ENCODE results near the gene SEC24D.

The SEC24D gene

GRCh38 chr4:118839221-118839927, 3.4 kb upstream of the SEC24D start:
- Histone ChIP-seq H3K36me3 (ENCODE audit: insufficient read depth, low read length) (no peaks in the 10 kb centered on the region), H3K27me3 (ENCODE audit: insufficient read depth, low read length) (no peaks in the 10 kb centered on the region), H3F3A (ENCODE audit: insufficient read depth, low read length) (no peaks in the 10 kb centered on the region), H3K4me3 (ENCODE audit: low read depth, low read length, poor library complexity, severe bottlenecking) (no peak overlapping the region), H3K9me3 (ENCODE audit: low read length) (no peaks in the 10 kb centered on the region), H3K9ac (ENCODE audit: low read length) (no peak overlapping the region), H3K27ac (ENCODE audit: low read depth, low read length, poor library complexity, severe bottlenecking) (no peak overlapping the region), H3K4me1 (ENCODE audit: insufficient read depth, low read length, severe bottlenecking) (peaks cover 16% of the 10 kb centered on the region), H4K20me1 (ENCODE audit: insufficient read depth, low read length) (no peaks in the 10 kb centered on the region), H2AFZ (ENCODE audit: low read length) (no peak overlapping the region), H3K9me2 (ENCODE audit: low read depth, low read length) (no peaks in the 10 kb centered on the region), H3K79me2 (ENCODE audit: insufficient read depth, low read length) (no peaks in the 10 kb centered on the region), H3K4me2 (ENCODE audit: low read length) (no peak overlapping the region)
- TF ChIP-seq CTCF (IDR thresholded peaks at IDR 0.05; ENCODE audit: low read length) (no peak), EZH2 (IDR thresholded peaks at IDR 0.05; ENCODE audit: borderline replicate concordance, low read length) (no peak)

DNA sequence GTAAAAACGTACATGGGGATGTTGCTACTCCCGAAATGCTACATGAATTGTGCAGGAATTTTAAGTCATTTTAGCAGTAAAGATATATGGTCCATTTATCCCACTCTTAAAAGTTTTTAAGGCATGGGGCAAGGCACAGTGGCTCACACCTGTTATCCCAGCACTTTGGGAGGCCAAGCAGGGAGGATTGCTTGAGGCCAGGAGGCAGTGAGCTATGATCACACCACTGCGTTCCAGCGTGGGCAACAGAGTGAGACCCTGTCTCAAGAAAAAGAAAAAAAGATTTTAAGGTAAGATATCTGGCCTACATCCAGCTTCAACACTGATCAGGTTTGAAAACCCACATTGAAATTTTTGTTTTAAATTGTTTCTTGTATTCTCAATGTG, 1.2 kb upstream of the SEC24D start:
- no peak overlapping the region for H3K4me2 ChIP-seq (ENCODE audit: low read length)
- no peaks in the 10 kb centered on the region for H3K79me2 ChIP-seq (ENCODE audit: insufficient read depth, low read length)
- no peaks in the 10 kb centered on the region for H3F3A ChIP-seq (ENCODE audit: insufficient read depth, low read length)
- peaks cover 23% of the 10 kb centered on the region for H3K4me1 ChIP-seq (ENCODE audit: insufficient read depth, low read length, severe bottlenecking)
- H3K9ac ChIP-seq (ENCODE audit: low read length): no peak overlapping the region
- H3K9me2 ChIP-seq (ENCODE audit: low read depth, low read length): no peaks in the 10 kb centered on the region
- no peak overlapping the region for H2AFZ ChIP-seq (ENCODE audit: low read length)
- H3K27ac ChIP-seq (ENCODE audit: low read depth, low read length, poor library complexity, severe bottlenecking): no peak overlapping the region
- no peaks in the 10 kb centered on the region for H3K9me3 ChIP-seq (ENCODE audit: low read length)
- H3K36me3 ChIP-seq (ENCODE audit: insufficient read depth, low read length): peaks cover 8% of the 10 kb centered on the region; the same call in 1 of the 2 replicates
- no peaks in the 10 kb centered on the region for H4K20me1 ChIP-seq (ENCODE audit: insufficient read depth, low read length)
- TF ChIP-seq CTCF (IDR thresholded peaks at IDR 0.05; ENCODE audit: low read length) (no peak), EZH2 (IDR thresholded peaks at IDR 0.05; ENCODE audit: borderline replicate concordance, low read length) (no peak)
- H3K4me3 ChIP-seq (ENCODE audit: low read depth, low read length, poor library complexity, severe bottlenecking): no peak overlapping the region
- no peaks in the 10 kb centered on the region for H3K27me3 ChIP-seq (ENCODE audit: insufficient read depth, low read length)

DNA sequence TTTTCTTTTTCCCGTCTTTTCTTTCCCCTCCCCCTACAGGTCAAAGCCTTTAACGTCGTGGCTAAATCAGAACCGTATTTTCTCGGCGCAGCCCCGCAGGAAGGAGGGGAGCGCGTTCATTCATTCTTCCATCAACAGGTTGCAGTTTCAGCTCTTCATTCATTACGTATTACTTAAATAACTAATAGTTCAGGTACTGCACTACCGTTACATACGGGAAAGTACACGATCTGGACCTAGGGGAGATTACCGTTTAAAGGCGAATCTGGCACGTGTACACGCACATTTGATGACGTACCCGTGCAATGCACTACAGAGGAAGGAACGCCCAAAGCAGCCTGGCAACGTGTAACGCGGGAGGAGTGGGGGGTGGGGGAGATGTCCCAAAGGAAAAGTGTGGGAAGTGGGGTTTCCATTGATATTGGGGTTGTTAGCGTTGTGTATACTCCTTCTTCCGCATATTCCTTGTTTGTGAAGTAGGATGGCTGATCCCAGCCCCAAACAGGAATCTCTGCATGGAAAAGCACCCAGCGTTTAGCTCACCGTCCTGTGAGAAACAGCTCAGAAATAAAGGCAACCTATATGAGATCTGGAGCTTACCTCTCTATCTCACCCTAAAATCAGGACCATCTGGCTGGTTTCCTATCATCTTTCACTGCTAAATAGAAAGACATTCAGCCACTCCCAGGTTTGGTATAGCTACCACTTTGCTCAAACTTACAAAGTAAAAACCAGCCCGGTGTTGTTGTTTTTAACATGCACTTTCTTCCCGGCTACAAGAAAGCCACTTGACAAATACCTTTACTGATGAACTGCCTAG, 585 bp upstream of the SEC24D start:
- Histone ChIP-seq H2AFZ (ENCODE audit: low read length) (peak overlapping the region; percentile 100), H3F3A (ENCODE audit: insufficient read depth, low read length) (no peaks in the 10 kb centered on the region), H4K20me1 (ENCODE audit: insufficient read depth, low read length) (no peaks in the 10 kb centered on the region), H3K79me2 (ENCODE audit: insufficient read depth, low read length) (no peaks in the 10 kb centered on the region), H3K4me1 (ENCODE audit: insufficient read depth, low read length, severe bottlenecking) (peaks cover 23% of the 10 kb centered on the region), H3K9me2 (ENCODE audit: low read depth, low read length) (no peaks in the 10 kb centered on the region), H3K27ac (ENCODE audit: low read depth, low read length, poor library complexity, severe bottlenecking) (no peak overlapping the region), H3K27me3 (ENCODE audit: insufficient read depth, low read length) (no peaks in the 10 kb centered on the region), H3K9ac (ENCODE audit: low read length) (peak overlapping the region; percentile 92), H3K4me2 (ENCODE audit: low read length) (peak overlapping the region; percentile 91), H3K36me3 (ENCODE audit: insufficient read depth, low read length) (peaks cover 9% of the 10 kb centered on the region; the same call in 1 of the 2 replicates), H3K9me3 (ENCODE audit: low read length) (no peaks in the 10 kb centered on the region), H3K4me3 (ENCODE audit: low read depth, low read length, poor library complexity, severe bottlenecking) (peak overlapping the region; percentile 93)
- no peak for TF ChIP-seq CTCF (IDR thresholded peaks at IDR 0.05; ENCODE audit: low read length)
- TF ChIP-seq EZH2 (IDR thresholded peaks at IDR 0.05; ENCODE audit: borderline replicate concordance, low read length): no peak
